PC-3 (cell line): ENCODE measurements around the gene ABHD1. TPM values are rescaled to one million over a fixed set of nuclear protein-coding genes. Genes with fewer than 3 reads are reported as not detected.
A peak's percentile ranks its signal among the peaks of the same experiment; 100 is the strongest.
"Not testable (repeated sequence)": the region's sequence is repeated elsewhere in the genome, so short reads cannot be mapped to it uniquely, and the experiment has no call there.

Source experiments
- ATAC-seq: fragments of 200-7000 bp; cut with Tn5 transposase; 2 replicates; pipeline ENCODE4 v1.9.1; 2020; ENCODE audit warnings: mild to moderate bottlenecking, moderate library complexity
- BruUV-seq: library from RNA; stranded (reverse); fragments of 400-500 nt; replicated peaks from 2 replicates; lab custom pipeline; 2021; lab: Mats Ljungman, UMichigan
- CTCF ChIA-PET: fragments of 300-600 bp; sonication (Branson Sonifier 250); formaldehyde crosslinking; loops from one replicate; lab custom pipeline; 2022; ENCODE audit warnings: antibody characterized with exemption; lab: Charles Lee
- POLR2A ChIA-PET: fragments of 300-600 bp; sonication (Branson Sonifier 250); formaldehyde crosslinking; loops from one replicate; lab custom pipeline; 2022; ENCODE audit warnings: antibody characterized with exemption; ENCODE audit not compliant: unreplicated experiment; lab: Charles Lee
- DNase-seq: peaks from one replicate; pipeline ENCODE4 v3.0.0-alpha.2; 2015
- H2AFZ ChIP-seq: fragments of 300-600 bp; sonication (generic); 2 replicates; pipeline ENCODE4 v1.6.0; 2016; ENCODE audit warnings: antibody characterized with exemption, low read length
- H3F3A ChIP-seq: fragments of 300-600 bp; sonication (generic); one replicate; pipeline ENCODE4 v1.6.0; 2017; ENCODE audit warnings: antibody characterized with exemption, low read length, control low read depth, mild to moderate bottlenecking; ENCODE audit not compliant: unreplicated experiment
- H3K27ac ChIP-seq: fragments of 300-600 bp; sonication (generic); 2 replicates; pipeline ENCODE4 v1.5.1; 2016; ENCODE audit warnings: mild to moderate bottlenecking, low read length
- H3K27me3 ChIP-seq: fragments of 300-600 bp; sonication (generic); 2 replicates; pipeline ENCODE4 v1.6.1; 2016; ENCODE audit warnings: low read length, mixed read lengths
- H3K36me3 ChIP-seq: fragments of 300-600 bp; sonication (generic); 2 replicates; pipeline ENCODE4 v1.6.1; 2016; ENCODE audit warnings: low read depth, mixed run types, low read length, mixed read lengths
- H3K4me1 ChIP-seq: fragments of 300-600 bp; sonication (generic); 2 replicates; pipeline ENCODE4 v1.5.1; 2016; ENCODE audit warnings: low read length; ENCODE audit not compliant: insufficient read depth
- H3K4me2 ChIP-seq: fragments of 300-600 bp; sonication (generic); 2 replicates; pipeline ENCODE4 v1.6.0; 2016; ENCODE audit warnings: low read length
- H3K4me3 ChIP-seq: fragments of 300-600 bp; sonication (generic); 2 replicates; pipeline ENCODE4 v1.5.1; 2016; ENCODE audit warnings: mild to moderate bottlenecking, low read length, mixed read lengths
- H3K79me2 ChIP-seq: fragments of 300-600 bp; sonication (generic); 2 replicates; pipeline ENCODE4 v1.6.1; 2017; ENCODE audit warnings: low read length, mixed read lengths
- H3K9ac ChIP-seq: fragments of 300-600 bp; sonication (generic); 2 replicates; pipeline ENCODE4 v1.6.0; 2016; ENCODE audit warnings: mild to moderate bottlenecking, low read length
- H3K9me2 ChIP-seq: fragments of 300-600 bp; sonication (generic); replicated peaks from 2 replicates; pipeline ENCODE4 v1.6.1; 2016; ENCODE audit warnings: mixed run types, low read length, mixed read lengths
- H3K9me3 ChIP-seq: fragments of 300-600 bp; sonication (generic); 2 replicates; pipeline ENCODE4 v1.6.1; 2016; ENCODE audit warnings: low read length, mixed read lengths
- H4K20me1 ChIP-seq: fragments of 300-600 bp; sonication (generic); 2 replicates; pipeline ENCODE4 v1.6.1; 2016; ENCODE audit warnings: low read length, mixed read lengths
- EZH2 ChIP-seq: fragments of 300-600 bp; sonication (generic); IDR thresholded peaks from one replicate; pipeline ENCODE4 v1.6.1; 2017; ENCODE audit warnings: antibody characterized with exemption, mild to moderate bottlenecking, low read length; ENCODE audit not compliant: unreplicated experiment
- EZH2phosphoT487 ChIP-seq: fragments of 300-600 bp; sonication (generic); IDR thresholded peaks from 2 replicates; pipeline ENCODE4 v1.6.1; 2018; ENCODE audit warnings: mild to moderate bottlenecking, antibody characterized with exemption, low read length, borderline replicate concordance
- intact Hi-C: fragments of 100-400 bp; cut with micrococcal nuclease; formaldehyde crosslinking; loops from 2 replicates; pipeline ENCODE4 v1.9.0; 2023
- total RNA-seq: library from RNA; depleted of rRNA; stranded (reverse); fragments of >200 nt; gene quantifications from 2 replicates; pipeline ENCODE4 v1.2.3, GENCODE V29; 2014
- TF ChIP-seq, protein P1 (sequence below): fragments of 300-600 bp; sonication (generic); conservative IDR thresholded peaks from 2 replicates; pipeline ENCODE4 v1.5.1; 2017; ENCODE audit warnings: antibody characterized with exemption, low read depth, mild to moderate bottlenecking, low read length

ABHD1 gene
- total RNA-seq, 1 experiment from 2014 or later = 0.36 TPM

DNA sequence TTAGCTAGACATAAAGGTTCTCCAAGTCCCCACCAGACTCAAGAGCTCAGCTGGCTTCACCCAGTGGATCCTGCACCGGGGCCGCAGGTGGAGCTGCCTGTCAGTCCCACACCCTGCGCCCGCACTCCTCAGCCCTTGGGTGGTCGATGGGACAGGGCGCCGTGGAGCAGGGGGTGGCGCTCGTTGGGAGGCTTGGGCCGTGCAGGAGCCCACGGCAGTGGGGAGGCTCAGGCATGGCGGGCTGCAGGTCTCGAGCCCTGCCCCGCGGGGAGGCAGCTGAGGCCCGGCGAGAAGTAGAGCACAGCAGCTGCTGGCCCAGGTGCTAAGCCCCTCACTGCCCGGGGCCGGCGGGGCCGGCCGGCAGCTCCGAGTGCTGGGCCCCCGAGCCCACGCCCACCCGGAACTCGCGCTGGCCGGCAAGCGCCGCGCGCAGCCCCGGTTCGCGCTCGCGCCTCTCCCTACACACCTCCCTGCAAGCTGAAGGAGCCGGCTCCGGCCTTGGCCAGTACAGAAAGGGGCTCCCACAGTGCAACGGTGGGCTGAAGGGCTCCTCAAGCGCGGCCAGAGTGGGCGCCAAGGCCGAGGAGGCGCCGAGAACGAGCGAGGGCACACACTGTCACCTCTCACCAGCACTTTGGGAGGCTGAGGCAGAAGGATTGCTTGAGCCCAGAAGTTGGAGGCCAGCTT lies 12.1 kb upstream of the ABHD1 start:
- H3K9me2 ChIP-seq, POLR2A ChIA-PET, CTCF ChIA-PET, H2AFZ ChIP-seq, intact Hi-C loops, H3K9ac ChIP-seq, H3K36me3 ChIP-seq, DNase-seq, BruUV-seq, H3K4me2 ChIP-seq, H4K20me1 ChIP-seq, H3K4me1 ChIP-seq, H3K27me3 ChIP-seq, H3F3A ChIP-seq, H3K9me3 ChIP-seq, H3K27ac ChIP-seq, ATAC-seq, H3K79me2 ChIP-seq, H3K4me3 ChIP-seq: not testable (repeated sequence)

DNA sequence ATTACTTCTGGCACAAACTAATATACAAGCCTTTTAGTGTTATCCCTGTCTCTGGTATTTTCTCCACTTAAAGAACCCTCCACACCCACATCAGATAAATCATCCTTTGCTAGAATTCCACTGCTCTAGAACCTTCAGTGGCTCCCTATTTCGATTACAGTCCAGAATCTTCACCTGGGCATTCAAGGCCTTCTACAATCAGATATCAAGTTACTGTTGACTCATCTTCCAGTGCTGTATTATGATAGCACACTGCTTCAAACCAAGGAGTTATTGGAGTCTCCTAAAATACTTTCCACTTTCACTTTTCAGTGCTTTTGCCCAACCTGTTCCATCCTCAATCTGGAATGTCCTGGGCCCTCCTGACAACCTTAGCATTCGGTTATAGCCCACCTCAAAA lies 8.1 kb upstream of the ABHD1 start:
- ATAC-seq (no peak), DNase-seq (peak; percentile 26)
- H3K27ac ChIP-seq = no peak overlapping the region
- TF ChIP-seq, protein P1, sequence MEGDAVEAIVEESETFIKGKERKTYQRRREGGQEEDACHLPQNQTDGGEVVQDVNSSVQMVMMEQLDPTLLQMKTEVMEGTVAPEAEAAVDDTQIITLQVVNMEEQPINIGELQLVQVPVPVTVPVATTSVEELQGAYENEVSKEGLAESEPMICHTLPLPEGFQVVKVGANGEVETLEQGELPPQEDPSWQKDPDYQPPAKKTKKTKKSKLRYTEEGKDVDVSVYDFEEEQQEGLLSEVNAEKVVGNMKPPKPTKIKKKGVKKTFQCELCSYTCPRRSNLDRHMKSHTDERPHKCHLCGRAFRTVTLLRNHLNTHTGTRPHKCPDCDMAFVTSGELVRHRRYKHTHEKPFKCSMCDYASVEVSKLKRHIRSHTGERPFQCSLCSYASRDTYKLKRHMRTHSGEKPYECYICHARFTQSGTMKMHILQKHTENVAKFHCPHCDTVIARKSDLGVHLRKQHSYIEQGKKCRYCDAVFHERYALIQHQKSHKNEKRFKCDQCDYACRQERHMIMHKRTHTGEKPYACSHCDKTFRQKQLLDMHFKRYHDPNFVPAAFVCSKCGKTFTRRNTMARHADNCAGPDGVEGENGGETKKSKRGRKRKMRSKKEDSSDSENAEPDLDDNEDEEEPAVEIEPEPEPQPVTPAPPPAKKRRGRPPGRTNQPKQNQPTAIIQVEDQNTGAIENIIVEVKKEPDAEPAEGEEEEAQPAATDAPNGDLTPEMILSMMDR = no peak
- no peak for TF ChIP-seq EZH2phosphoT487
- TF ChIP-seq EZH2 = no peak
- H3K4me3 ChIP-seq = no peak overlapping the region
- BruUV-seq = no TSS peak
- POLR2A ChIA-PET = interaction anchor here (0.6 kb wide), 1 partner anchor 132 kb away, joined by 3 read pairs; no protein-coding TSS in a partner anchor
- intact Hi-C loops = no loop called here
- H3K4me2 ChIP-seq = no peak overlapping the region
- no peaks in the 10 kb centered on the region for H3K9me2 ChIP-seq
- no peak overlapping the region for H2AFZ ChIP-seq
- H3K79me2 ChIP-seq = no peaks in the 10 kb centered on the region
- CTCF ChIA-PET = no interaction called here
- H3K36me3 ChIP-seq = no peaks in the 10 kb centered on the region
- no peak overlapping the region for H3K9ac ChIP-seq
- H3K9me3 ChIP-seq = no peaks in the 10 kb centered on the region
- no peaks in the 10 kb centered on the region for H3K27me3 ChIP-seq
- no peaks in the 10 kb centered on the region for H4K20me1 ChIP-seq
- H3F3A ChIP-seq = no peaks in the 10 kb centered on the region
- H3K4me1 ChIP-seq = no peaks in the 10 kb centered on the region

DNA sequence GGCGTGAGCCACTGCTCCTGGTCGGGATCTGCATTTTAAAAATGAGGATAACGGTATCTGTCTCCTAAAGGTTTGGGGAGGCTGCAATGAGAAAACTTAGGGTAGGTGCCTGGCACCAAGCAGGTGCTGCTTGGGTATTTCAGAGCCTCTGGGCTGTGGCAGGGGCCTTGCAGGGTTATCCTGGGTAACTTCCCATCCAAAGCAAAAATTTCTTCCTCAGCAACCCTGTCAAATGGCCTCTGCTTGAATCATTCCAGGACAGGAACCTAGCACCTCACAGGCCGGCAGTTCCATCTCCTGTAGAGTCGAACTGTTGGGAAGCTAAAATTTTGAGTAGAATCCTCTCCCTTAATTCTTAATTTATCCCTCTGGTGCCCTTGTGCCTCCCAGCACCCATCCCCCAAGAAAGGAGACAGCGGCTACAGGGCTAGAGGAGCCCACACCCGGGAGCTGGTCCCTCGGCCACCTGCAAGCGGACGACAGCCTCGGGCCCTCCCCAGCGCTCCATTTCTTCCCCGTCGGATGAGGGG lies 5.6 kb upstream of the ABHD1 start:
- peak overlapping the region; percentile 70 for H2AFZ ChIP-seq
- intact Hi-C loops = no loop called here
- TSS peak; percentile 46 for BruUV-seq
- H3K36me3 ChIP-seq = no peaks in the 10 kb centered on the region
- H3F3A ChIP-seq = no peaks in the 10 kb centered on the region
- POLR2A ChIA-PET = no interaction called here
- H3K4me1 ChIP-seq = no peaks in the 10 kb centered on the region
- H3K9ac ChIP-seq = peak overlapping the region; percentile 64
- H3K9me2 ChIP-seq = no peaks in the 10 kb centered on the region
- H3K4me3 ChIP-seq = peak overlapping the region; percentile 76
- no peaks in the 10 kb centered on the region for H3K9me3 ChIP-seq
- TF ChIP-seq, protein P1 = no peak
- TF ChIP-seq EZH2phosphoT487 = no peak
- H3K4me2 ChIP-seq = peak overlapping the region; percentile 99
- no peaks in the 10 kb centered on the region for H3K27me3 ChIP-seq
- CTCF ChIA-PET = no interaction called here
- H3K27ac ChIP-seq = no peak overlapping the region
- no peak for DNase-seq
- no peaks in the 10 kb centered on the region for H3K79me2 ChIP-seq
- ATAC-seq = peak; percentile 42
- H4K20me1 ChIP-seq = no peaks in the 10 kb centered on the region
